Mucosa of gallbladder (tissue), 1 donor: Measurements from ENCODE around the gene PCDH9. TPM values are rescaled to one million over a fixed set of nuclear protein-coding genes. Genes with fewer than 3 reads are reported as not detected.
"Not testable (repeated sequence)": the region's sequence is repeated elsewhere in the genome, so short reads cannot be mapped to it uniquely, and the experiment has no call there.

Experiments used
- DNase-seq: peaks from one replicate; pipeline ENCODE4 v3.0.0-alpha.2; 2020; ENCODE audit warnings: low spot score
- total RNA-seq: library from RNA; stranded (reverse); gene quantifications from one replicate; pipeline ENCODE4 v1.2.1, GENCODE V29; 2021
- donor health status: DM: no; HTN: no; CAD: no.

Gene PCDH9
- total RNA-seq, 1 donor from 2014 or later, result 9.0 TPM

DNA sequence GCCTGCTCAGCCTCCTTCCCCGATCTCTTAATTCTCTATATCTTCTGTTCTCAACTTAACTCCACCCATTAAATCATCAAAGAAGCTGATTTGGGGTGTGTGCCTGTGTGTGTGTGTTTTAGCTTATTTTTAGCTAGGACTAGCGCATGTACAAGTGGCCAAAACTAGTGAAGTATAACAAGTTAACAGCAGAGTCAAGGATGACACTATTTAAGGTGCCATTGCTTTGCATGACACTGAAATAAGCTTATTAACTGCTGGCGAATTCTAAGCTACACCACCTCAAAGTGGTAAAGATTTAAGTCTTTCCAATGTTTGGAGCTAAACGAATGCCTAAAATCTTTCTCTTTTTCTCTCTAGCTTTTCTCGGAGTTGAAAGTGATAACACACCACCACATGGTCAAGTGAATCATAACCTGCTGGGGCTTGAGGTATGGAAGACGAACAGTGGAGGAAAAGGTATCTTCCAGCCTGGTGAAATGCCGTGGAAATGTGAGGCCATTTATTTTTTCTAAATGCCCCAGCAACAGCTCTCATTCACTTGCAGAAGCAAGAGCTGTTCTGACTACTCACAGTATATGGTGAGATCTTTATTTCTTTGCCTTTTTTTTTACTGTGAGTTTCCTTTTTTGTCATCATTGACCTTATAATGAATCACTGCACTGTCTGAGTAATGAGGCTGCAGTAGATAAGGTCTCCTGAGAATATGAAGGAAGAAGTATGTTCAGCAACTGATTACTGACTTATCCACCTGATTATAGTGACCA lies 570.3 kb downstream of the PCDH9 start:
- DNase-seq, result no peak

DNA sequence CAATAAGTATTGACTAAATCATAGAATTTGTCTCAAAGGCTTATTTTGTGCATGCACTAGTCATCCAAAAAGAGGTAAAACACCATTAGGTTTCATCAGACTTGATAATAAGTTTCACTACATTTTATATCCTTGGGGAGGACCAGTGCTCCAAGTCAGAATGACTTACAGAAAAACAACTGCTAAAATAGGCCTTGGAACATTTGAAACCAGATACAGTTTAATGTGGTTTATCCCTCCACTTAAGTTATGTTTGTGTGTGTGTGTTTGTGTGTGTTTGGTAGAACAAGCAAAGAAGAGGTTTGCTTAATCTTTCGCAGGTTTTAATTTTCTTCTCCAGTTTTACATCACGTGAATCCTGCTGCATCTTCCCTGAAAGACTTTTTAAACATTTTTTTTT lies 570.9 kb downstream of the PCDH9 start:
- no peak for DNase-seq

DNA sequence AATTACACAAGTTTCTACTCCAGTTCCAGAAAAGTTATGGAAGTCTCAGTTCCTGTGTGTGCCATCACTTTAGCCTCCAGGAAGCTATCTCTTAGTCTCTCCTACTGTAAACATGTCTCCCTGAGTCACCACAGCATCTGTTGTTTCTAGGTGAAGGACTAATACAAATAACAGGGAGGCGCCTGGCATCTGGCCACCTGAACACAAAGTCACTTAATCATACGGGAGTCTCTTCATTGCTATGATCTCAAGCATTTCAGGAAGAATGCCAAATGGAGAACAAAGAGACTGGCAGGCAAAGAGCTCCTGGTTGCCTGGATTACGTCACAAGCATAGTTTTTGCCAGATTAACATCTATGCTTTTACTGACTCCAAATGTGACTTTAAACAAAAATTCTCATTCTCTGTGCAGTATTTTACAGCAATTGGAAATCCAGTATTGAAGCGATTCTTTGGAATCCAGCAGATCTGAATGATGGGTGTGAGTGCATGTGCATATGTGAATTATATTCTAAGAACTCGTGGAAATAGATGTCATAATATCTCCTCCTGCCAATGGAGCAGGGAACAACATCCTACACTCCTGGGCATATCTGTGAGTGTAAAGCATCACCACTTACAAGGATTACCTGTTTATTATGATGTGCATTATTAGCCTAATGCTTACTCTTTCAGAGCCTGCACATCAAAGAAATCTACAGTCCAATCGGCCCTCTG lies 572.8 kb downstream of the PCDH9 start:
- peak; percentile 93 for DNase-seq

- no peak for DNase-seq
Measured at GRCh38 chr13:66655847-66656454, 574.2 kb downstream of the PCDH9 start.

DNA sequence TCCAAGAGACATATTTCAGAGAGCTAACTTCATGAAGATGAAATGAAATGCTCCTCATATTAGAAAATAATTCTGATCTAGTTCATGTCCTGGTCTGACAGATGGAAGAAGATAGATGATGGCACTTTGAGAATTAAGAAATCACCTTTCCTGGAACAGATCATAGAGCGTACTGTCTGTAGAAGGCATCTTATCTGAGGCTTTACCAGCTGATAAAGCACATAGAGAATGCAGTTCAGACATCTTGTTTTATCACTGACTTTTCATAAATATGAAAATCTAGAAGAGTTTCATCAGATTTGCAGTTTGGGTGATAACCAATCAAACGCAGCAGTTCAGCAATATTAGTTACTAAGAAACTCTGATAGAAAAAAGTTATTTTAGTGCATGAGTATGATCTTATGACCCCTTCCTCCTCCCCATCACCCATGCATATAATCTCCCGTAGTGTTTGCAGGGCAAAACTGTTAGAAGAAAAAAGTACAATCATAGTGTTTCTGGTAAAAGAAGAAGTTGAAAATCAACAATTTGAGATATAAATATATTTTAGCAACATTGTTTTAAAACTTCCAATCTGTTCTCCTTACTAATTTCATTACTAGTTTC lies 585.2 kb downstream of the PCDH9 start:
- DNase-seq, result no peak

- DNase-seq, result no peak
Measured at GRCh38 chr13:66640231-66640630, 589.9 kb downstream of the PCDH9 start.

GRCh38 chr13:66639044-66639443 lies 591.1 kb downstream of the PCDH9 start:
- no peak for DNase-seq

DNA sequence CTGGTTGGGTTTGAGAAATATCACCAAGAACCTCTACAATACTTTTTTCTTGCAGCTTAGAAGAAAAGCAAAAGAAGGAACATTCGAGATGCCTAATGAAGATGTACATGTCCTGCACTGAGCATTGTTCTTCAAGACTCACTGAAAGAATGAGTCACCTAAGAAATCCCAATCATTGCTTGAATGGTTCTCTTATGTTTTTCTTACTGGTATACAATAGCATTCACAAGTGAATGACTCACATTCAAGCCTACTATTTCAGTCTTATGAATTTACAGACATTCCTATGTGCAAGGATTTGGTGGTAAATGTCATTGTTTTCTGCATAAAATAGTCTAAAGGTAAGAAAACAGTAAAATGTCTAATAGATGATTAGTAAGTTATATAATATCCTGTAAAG lies 594.6 kb downstream of the PCDH9 start:
- DNase-seq, result no peak

DNA sequence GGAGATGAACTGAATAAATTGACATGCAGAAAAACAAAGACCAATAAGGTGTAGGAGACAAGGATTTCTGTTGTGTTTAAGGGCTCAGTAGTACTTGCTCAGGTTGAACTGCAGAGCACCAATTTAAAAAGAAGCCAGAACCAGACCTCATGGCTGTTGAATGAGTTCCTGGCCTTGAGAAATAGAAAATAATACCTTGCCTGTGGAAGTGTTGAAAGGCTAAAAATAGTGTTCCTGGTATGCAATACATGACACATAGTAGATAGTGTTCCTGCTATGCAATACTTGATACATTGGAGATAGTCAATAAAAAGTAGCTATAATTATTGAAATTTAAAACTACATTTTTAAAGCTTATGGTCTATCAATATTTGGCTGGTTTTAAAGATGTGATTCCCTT lies 595.8 kb downstream of the PCDH9 start:
- no peak for DNase-seq

- DNase-seq, result no peak
Measured at GRCh38 chr13:66627512-66627911, 602.6 kb downstream of the PCDH9 start.

GRCh38 chr13:66624302-66624701 lies 605.8 kb downstream of the PCDH9 start:
- DNase-seq, result no peak

DNA sequence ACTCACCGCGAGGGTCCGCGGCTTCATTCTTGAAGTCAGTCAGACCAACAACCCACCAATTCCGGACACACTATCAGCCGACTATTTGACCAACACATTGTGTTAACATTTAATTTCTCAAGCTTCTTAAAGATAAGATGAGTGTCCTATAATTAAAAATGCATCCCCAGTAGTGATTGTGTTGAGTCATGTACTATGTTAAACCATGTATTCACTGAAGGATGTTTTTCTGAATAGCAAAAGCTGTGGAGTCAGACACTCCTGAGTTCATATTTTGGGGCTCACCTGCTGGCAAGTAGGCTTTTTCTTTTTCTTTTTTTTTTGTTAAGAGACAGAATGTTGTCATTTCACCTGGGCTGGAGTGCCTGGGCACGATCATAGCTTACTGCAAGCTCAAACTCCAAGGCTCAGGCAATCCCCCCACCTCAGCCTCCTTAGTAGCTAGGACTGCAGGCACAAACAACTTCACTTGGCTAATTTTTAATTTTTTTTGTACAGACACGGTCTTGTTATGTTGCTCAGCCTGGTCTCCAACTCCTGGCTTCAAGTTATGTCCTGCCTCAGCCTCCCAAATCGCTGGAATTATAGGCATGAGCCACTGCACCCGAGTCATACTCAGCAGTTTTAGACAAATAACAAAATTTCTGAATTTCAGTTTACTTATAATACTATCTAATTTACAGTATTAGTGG lies 606.9 kb downstream of the PCDH9 start:
- DNase-seq, result no peak

GRCh38 chr13:66621906-66622447 lies 608.2 kb downstream of the PCDH9 start:
- DNase-seq, result not testable (repeated sequence)

DNA sequence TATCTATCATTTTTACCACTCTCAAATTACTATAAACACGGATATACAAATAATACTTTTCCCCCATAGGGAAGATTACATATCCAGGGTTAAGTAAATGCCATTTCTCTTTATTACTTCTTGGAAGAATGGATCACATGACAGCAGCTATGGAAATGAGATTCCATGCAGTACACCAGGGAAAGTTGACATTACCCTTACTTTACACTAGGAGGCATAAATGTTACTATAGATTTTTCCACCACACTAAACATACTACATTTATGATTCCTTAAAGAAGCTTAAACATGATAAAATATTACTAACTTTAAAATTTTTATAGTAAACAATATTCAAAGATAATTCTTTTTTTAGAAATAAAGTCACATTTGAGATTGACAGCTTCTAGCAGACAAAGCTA lies 611.4 kb downstream of the PCDH9 start:
- no peak for DNase-seq

GRCh38 chr13:66617786-66618185 lies 612.4 kb downstream of the PCDH9 start:
- DNase-seq, result no peak

DNA sequence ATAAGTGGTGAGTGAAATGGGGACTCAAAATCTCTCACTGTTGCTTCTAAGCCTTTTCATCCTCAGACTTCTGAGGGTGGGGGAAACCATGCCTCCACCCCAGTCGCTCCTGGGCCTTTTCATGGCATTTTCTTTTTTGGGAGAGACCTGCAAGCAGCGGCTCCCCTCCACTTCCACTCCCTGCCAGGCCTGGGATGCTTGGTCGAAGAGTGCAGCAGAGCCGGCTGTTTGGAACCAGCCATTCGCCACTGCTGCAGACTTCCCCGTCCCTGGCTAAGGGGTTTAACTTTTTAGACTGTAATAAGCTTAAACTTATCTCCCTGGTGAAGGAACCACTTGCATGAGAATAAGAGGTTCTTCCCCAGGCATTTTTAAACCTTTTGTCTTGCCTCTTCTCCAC lies 617.2 kb downstream of the PCDH9 start:
- no peak for DNase-seq

DNA sequence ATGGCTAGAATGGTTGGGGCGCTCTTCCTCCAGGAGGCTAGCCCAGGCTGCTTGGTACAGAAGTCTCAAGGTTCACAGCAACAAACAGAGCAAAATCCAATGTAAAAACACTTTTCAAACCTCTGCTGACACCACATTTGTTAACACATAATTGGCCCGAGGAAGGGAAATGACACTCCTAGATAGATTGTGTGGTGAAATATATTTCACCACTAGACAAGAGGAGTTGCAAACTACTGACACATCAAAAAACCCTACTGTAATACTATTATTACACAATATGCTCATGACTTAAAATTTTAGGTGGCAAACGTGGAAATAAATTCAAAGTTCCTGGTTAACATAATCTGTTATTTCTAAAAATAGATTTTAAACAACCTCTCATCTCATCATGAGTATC lies 643.6 kb downstream of the PCDH9 start:
- DNase-seq, result no peak

- no peak for DNase-seq
Measured at GRCh38 chr13:66585669-66586203, 644.4 kb downstream of the PCDH9 start.

- DNase-seq, result no peak
Measured at GRCh38 chr13:66581675-66582074, 648.5 kb downstream of the PCDH9 start.

- no peak for DNase-seq
Measured at GRCh38 chr13:66578305-66578704, 651.8 kb downstream of the PCDH9 start.

GRCh38 chr13:66577358-66577757 lies 652.8 kb downstream of the PCDH9 start:
- DNase-seq, result no peak
